H1 (cell line): ENCODE results near the gene RNASE7. TPM values are rescaled to one million over a fixed set of nuclear protein-coding genes. Genes with fewer than 3 reads are reported as not detected.

ENCODE experiments used
- CBX8 ChIP-seq: fragments of 300-800, 300-1000 bp; sonication (generic); IDR thresholded peaks from 2 replicates; pipeline ENCODE4 v1.7.1; 2016; ENCODE audit warnings: low read depth, low read length, borderline replicate concordance
- EZH2 ChIP-seq: fragments of 200-600 bp; sonication (generic); IDR thresholded peaks from 2 replicates; pipeline ENCODE4 v1.7.1; 2012; ENCODE audit warnings: low read depth, mild to moderate bottlenecking, moderate library complexity, low read length, inconsistent platforms; ENCODE audit not compliant: severe bottlenecking
- NRF1 ChIP-seq: IDR thresholded peaks from 2 replicates; pipeline ENCODE4 v1.6.1; 2011; ENCODE audit warnings: mild to moderate bottlenecking, low read depth, low read length, improper control_type of control experiment
- POLR2A ChIP-seq, 2 experiments: IDR thresholded peaks; 1 replicate in 1 of 2; 2 replicates in 1 of 2; pipeline ENCODE4 v1.6.1; 2011; ENCODE audit warnings: low read depth in 2 of 2, low read length in 2 of 2, mild to moderate bottlenecking in 2 of 2; ENCODE audit errors: control extremely low read depth in 1 of 2
- POU5F1 ChIP-seq: IDR thresholded peaks from 2 replicates; pipeline ENCODE4 v1.6.1; 2011; ENCODE audit warnings: low read depth, mild to moderate bottlenecking, low read length, moderate library complexity
- TBP ChIP-seq: IDR thresholded peaks from 2 replicates; pipeline ENCODE4 v1.6.1; 2011; ENCODE audit warnings: low read depth, low read length, improper control_type of control experiment
- polyA plus RNA-seq, 7 experiments: library from polyadenylated mRNA; depleted of rRNA in 3 of 7; stranded (reverse) in 5 of 7; unstranded in 2 of 7; fragments of >200 nt in 5 of 7; fragments of 200-250 nt in 2 of 7; gene quantifications; 1 replicate in 5 of 7; 2 replicates in 1 of 7; 4 replicates in 1 of 7; pipeline versions ENCODE4 v1.2.1 to v1.2.3, GENCODE V29; 2011 to 2013; ENCODE audit warnings: missing spikeins in 2 of 7, mixed read lengths in 2 of 7
- total RNA-seq: library from RNA; stranded (reverse); fragmentation: NEBNext Ultra II Directional; extraction: Animal tissue kit (Norgen Biotek cat#: 25700); gene quantifications from 2 replicates; pipeline ENCODE4 v1.2.1, GENCODE V29; 2021
- TF ChIP-seq, protein P1 (sequence below): fragments of 300-600 bp; sonication (generic); IDR thresholded peaks from 2 replicates; pipeline ENCODE4 v1.7.1; 2012; ENCODE audit warnings: low read length, moderate library complexity, mild to moderate bottlenecking, inconsistent platforms; ENCODE audit not compliant: insufficient replicate concordance
- TF ChIP-seq, protein P2 (sequence below): IDR thresholded peaks from 2 replicates; pipeline ENCODE4 v1.6.1; 2012; ENCODE audit warnings: inconsistent platforms

Gene RNASE7
- total and polyA plus RNA-seq, 2 of the 8 experiments (the other 6 are each of a cell fraction or from before 2014, with no cell fraction given), result not detected

DNA sequence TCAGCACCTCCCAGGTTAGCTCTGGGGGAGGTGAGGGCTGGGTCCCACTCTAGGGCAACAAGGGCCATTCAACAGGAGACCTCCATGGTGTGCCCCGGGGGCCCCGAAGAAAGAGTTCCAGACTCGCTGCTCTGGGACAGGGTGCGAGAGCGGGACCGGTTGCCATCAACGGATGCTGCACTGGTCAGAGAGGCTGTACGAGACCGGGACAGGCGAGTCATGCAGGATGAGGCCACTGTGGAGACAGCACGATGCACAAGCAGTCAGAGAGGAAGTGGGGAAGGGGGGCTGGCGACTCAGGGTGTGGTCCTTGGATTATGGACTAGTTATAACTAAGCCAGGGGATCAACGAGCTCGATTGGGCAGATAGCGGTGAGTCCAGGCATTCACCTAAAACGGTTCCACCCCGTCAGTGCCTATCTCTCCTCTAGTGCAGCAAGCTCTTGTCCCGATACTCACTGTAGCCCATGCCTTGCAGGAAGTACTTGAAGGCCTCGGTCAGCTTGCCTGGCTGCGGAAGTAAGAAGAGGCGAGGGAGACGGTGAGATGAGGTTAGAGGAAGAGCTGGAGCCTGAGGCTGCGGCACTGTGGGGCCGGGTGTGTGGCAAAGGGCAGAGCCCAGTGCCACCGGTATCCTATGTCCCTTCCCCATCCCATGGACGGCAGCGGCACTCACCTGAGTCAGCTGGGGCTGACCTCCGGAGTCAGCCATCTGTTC, 24.5 kb upstream of the RNASE7 start (continued):
- TF ChIP-seq, protein P1, sequence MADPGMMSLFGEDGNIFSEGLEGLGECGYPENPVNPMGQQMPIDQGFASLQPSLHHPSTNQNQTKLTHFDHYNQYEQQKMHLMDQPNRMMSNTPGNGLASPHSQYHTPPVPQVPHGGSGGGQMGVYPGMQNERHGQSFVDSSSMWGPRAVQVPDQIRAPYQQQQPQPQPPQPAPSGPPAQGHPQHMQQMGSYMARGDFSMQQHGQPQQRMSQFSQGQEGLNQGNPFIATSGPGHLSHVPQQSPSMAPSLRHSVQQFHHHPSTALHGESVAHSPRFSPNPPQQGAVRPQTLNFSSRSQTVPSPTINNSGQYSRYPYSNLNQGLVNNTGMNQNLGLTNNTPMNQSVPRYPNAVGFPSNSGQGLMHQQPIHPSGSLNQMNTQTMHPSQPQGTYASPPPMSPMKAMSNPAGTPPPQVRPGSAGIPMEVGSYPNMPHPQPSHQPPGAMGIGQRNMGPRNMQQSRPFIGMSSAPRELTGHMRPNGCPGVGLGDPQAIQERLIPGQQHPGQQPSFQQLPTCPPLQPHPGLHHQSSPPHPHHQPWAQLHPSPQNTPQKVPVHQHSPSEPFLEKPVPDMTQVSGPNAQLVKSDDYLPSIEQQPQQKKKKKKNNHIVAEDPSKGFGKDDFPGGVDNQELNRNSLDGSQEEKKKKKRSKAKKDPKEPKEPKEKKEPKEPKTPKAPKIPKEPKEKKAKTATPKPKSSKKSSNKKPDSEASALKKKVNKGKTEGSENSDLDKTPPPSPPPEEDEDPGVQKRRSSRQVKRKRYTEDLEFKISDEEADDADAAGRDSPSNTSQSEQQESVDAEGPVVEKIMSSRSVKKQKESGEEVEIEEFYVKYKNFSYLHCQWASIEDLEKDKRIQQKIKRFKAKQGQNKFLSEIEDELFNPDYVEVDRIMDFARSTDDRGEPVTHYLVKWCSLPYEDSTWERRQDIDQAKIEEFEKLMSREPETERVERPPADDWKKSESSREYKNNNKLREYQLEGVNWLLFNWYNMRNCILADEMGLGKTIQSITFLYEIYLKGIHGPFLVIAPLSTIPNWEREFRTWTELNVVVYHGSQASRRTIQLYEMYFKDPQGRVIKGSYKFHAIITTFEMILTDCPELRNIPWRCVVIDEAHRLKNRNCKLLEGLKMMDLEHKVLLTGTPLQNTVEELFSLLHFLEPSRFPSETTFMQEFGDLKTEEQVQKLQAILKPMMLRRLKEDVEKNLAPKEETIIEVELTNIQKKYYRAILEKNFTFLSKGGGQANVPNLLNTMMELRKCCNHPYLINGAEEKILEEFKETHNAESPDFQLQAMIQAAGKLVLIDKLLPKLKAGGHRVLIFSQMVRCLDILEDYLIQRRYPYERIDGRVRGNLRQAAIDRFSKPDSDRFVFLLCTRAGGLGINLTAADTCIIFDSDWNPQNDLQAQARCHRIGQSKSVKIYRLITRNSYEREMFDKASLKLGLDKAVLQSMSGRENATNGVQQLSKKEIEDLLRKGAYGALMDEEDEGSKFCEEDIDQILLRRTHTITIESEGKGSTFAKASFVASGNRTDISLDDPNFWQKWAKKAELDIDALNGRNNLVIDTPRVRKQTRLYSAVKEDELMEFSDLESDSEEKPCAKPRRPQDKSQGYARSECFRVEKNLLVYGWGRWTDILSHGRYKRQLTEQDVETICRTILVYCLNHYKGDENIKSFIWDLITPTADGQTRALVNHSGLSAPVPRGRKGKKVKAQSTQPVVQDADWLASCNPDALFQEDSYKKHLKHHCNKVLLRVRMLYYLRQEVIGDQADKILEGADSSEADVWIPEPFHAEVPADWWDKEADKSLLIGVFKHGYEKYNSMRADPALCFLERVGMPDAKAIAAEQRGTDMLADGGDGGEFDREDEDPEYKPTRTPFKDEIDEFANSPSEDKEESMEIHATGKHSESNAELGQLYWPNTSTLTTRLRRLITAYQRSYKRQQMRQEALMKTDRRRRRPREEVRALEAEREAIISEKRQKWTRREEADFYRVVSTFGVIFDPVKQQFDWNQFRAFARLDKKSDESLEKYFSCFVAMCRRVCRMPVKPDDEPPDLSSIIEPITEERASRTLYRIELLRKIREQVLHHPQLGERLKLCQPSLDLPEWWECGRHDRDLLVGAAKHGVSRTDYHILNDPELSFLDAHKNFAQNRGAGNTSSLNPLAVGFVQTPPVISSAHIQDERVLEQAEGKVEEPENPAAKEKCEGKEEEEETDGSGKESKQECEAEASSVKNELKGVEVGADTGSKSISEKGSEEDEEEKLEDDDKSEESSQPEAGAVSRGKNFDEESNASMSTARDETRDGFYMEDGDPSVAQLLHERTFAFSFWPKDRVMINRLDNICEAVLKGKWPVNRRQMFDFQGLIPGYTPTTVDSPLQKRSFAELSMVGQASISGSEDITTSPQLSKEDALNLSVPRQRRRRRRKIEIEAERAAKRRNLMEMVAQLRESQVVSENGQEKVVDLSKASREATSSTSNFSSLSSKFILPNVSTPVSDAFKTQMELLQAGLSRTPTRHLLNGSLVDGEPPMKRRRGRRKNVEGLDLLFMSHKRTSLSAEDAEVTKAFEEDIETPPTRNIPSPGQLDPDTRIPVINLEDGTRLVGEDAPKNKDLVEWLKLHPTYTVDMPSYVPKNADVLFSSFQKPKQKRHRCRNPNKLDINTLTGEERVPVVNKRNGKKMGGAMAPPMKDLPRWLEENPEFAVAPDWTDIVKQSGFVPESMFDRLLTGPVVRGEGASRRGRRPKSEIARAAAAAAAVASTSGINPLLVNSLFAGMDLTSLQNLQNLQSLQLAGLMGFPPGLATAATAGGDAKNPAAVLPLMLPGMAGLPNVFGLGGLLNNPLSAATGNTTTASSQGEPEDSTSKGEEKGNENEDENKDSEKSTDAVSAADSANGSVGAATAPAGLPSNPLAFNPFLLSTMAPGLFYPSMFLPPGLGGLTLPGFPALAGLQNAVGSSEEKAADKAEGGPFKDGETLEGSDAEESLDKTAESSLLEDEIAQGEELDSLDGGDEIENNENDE, result no peak
- TF ChIP-seq POLR2A (IDR thresholded peaks at IDR 0.05; ENCODE audit: control extremely low read depth in 1 of 2, low read depth in 2 of 2, low read length in 2 of 2) (no peak), CBX8 (no peak), EZH2 (no peak), TBP (no peak), POU5F1 (no peak), NRF1 (no peak)
- TF ChIP-seq, protein P2, sequence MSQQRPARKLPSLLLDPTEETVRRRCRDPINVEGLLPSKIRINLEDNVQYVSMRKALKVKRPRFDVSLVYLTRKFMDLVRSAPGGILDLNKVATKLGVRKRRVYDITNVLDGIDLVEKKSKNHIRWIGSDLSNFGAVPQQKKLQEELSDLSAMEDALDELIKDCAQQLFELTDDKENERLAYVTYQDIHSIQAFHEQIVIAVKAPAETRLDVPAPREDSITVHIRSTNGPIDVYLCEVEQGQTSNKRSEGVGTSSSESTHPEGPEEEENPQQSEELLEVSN, result no peak
